H1 (cell line): Measurements from ENCODE around the gene TMTC2. TPM values are rescaled to one million over a fixed set of nuclear protein-coding genes. Genes with fewer than 3 reads are reported as not detected.
A peak's percentile ranks its signal among the peaks of the same experiment; 100 is the strongest.

Source experiments
- CTCF ChIA-PET: fragments of 300-600 bp; sonication (Branson Sonifier 250); formaldehyde crosslinking; loops from one replicate; lab custom pipeline; 2021; ENCODE audit not compliant: partially characterized antibody; lab: Charles Lee
- POLR2A ChIA-PET: fragments of 300-600 bp; sonication (Branson Sonifier 250); formaldehyde crosslinking; loops from one replicate; lab custom pipeline; 2021; ENCODE audit warnings: inconsistent platforms; ENCODE audit not compliant: partially characterized antibody; lab: Charles Lee
- DNase-seq, 2 experiments: peaks; one replicate each; pipeline versions ENCODE4 v3.0.0 to v3.0.0-alpha.2; 2010 to 2022; ENCODE audit warnings: low spot score in 2 of 2, low read depth in 1 of 2, mixed read lengths in 1 of 2
- FAIRE-seq: peaks from 2 replicates; lab custom pipeline; 2011; peaks lifted over from hg19 to GRCh38; lab: Jason Lieb, UNC
- H2AFZ ChIP-seq: 2 replicates; pipeline ENCODE4 v1.8.1; 2012; ENCODE audit warnings: low read length, inconsistent platforms
- H2AK5ac ChIP-seq: 2 replicates; pipeline ENCODE4 v1.6.1; 2013; ENCODE audit warnings: low read depth, low read length
- H2BK120ac ChIP-seq: replicated peaks from 2 replicates; pipeline ENCODE3; 2013; ENCODE audit warnings: low read depth, low read length, inconsistent platforms
- H2BK12ac ChIP-seq: 2 replicates; pipeline ENCODE4 v1.6.1; 2013; ENCODE audit warnings: low read depth, low read length
- H2BK15ac ChIP-seq: 2 replicates; pipeline ENCODE4 v1.6.1; 2013; ENCODE audit warnings: low read length
- H2BK20ac ChIP-seq: 2 replicates; pipeline ENCODE4 v1.6.1; 2013; ENCODE audit warnings: low read length
- H2BK5ac ChIP-seq: 2 replicates; pipeline ENCODE4 v1.6.1; 2013; ENCODE audit warnings: low read depth, low read length
- H3K14ac ChIP-seq: 2 replicates; pipeline ENCODE4 v1.6.1; 2013; ENCODE audit warnings: inconsistent platforms; ENCODE audit not compliant: insufficient read length
- H3K18ac ChIP-seq: 2 replicates; pipeline ENCODE4 v1.6.1; 2013; ENCODE audit warnings: low read length; ENCODE audit errors: extremely low read depth
- H3K23ac ChIP-seq: 2 replicates; pipeline ENCODE4 v1.6.1; 2013; ENCODE audit warnings: inconsistent platforms; ENCODE audit not compliant: insufficient read length
- H3K23me2 ChIP-seq: 2 replicates; pipeline ENCODE4 v1.6.1; 2013; ENCODE audit warnings: low read depth, low read length
- H3K27ac ChIP-seq: 2 replicates; pipeline ENCODE4 v1.6.1; 2011; ENCODE audit warnings: low read depth, low read length, inconsistent platforms
- H3K27me3 ChIP-seq, 4 experiments: replicated peaks in 1 of 4; 1 replicate in 1 of 4; 2 replicates in 3 of 4; pipeline versions ENCODE4 v1.6.1 to v1.8.1; 2011 to 2013; ENCODE audit warnings: low read length in 3 of 4, mild to moderate bottlenecking in 3 of 4, inconsistent platforms in 2 of 4, mixed read lengths in 2 of 4, moderate library complexity in 1 of 4; ENCODE audit not compliant: control insufficient read depth in 3 of 4, insufficient read depth in 3 of 4; ENCODE audit errors: extremely low read depth in 1 of 4
- H3K36me3 ChIP-seq, 4 experiments: 2 replicates each; pipeline versions ENCODE4 v1.6.1 to v1.8.1; 2011 to 2013; ENCODE audit warnings: mild to moderate bottlenecking in 4 of 4, low read length in 3 of 4, moderate library complexity in 2 of 4, control low read depth in 1 of 4, inconsistent platforms in 1 of 4; ENCODE audit not compliant: insufficient read depth in 4 of 4, control insufficient read depth in 2 of 4
- H3K4ac ChIP-seq: replicated peaks from 2 replicates; pipeline ENCODE3; 2013; ENCODE audit warnings: low read length, low read depth, mixed read lengths, inconsistent platforms; ENCODE audit not compliant: insufficient read length
- H3K4me1 ChIP-seq, 4 experiments: replicated peaks in 1 of 4; 1 replicate in 1 of 4; 2 replicates in 3 of 4; pipeline versions ENCODE4 v1.6.1 to v1.8.1; 2011 to 2013; ENCODE audit warnings: low read length in 3 of 4, inconsistent platforms in 2 of 4, mixed read lengths in 1 of 4; ENCODE audit not compliant: insufficient read depth in 4 of 4, control insufficient read depth in 3 of 4
- H3K4me2 ChIP-seq, 2 experiments: 2 replicates each; pipeline versions ENCODE4 v1.6.1 to v1.8.1; 2011 to 2013; ENCODE audit warnings: low read depth in 2 of 2, low read length in 2 of 2, control low read depth in 1 of 2, inconsistent platforms in 1 of 2, mild to moderate bottlenecking in 1 of 2; ENCODE audit not compliant: insufficient read depth in 1 of 2
- H3K4me3 ChIP-seq, 4 experiments: fragments of 200-600, 300-600 bp in 1 of 4; sonication (generic), shearing (Covaris generic), sonication (Bioruptor Twin) in 1 of 4; 2 replicates each; pipeline versions ENCODE4 v1.5.1 to v1.8.1; 2011 to 2016; ENCODE audit warnings: low read length in 4 of 4, low read depth in 3 of 4, control low read depth in 2 of 4, inconsistent platforms in 2 of 4, mild to moderate bottlenecking in 2 of 4, mixed read lengths in 1 of 4, moderate library complexity in 1 of 4; ENCODE audit not compliant: insufficient read depth in 2 of 4; ENCODE audit errors: extremely low read depth in 1 of 4
- H3K56ac ChIP-seq: replicated peaks from 2 replicates; pipeline ENCODE3; 2013; ENCODE audit warnings: low read depth, mild to moderate bottlenecking, mixed read lengths, low read length, inconsistent platforms; ENCODE audit not compliant: insufficient read length
- H3K79me1 ChIP-seq: 2 replicates; pipeline ENCODE4 v1.6.1; 2013; ENCODE audit warnings: low read depth, low read length, control low read depth
- H3K79me2 ChIP-seq, 2 experiments: 2 replicates each; pipeline versions ENCODE4 v1.6.1 to v1.8.1; 2012 to 2013; ENCODE audit warnings: low read length in 2 of 2, mild to moderate bottlenecking in 2 of 2, inconsistent platforms in 1 of 2; ENCODE audit not compliant: insufficient read depth in 2 of 2, control insufficient read depth in 1 of 2
- H3K9ac ChIP-seq, 4 experiments: replicated peaks in 1 of 4; 1 replicate in 1 of 4; 2 replicates in 3 of 4; pipeline versions ENCODE4 v1.6.1 to v1.8.1; 2011 to 2013; ENCODE audit warnings: low read depth in 3 of 4, low read length in 3 of 4, control low read depth in 2 of 4, mild to moderate bottlenecking in 2 of 4, moderate library complexity in 2 of 4, inconsistent platforms in 1 of 4; ENCODE audit errors: extremely low read depth in 1 of 4
- H3K9me3 ChIP-seq, 2 experiments: 2 replicates each; pipeline versions ENCODE4 v1.6.1 to v1.8.1; 2012 to 2013; ENCODE audit warnings: mild to moderate bottlenecking in 2 of 2, moderate library complexity in 2 of 2, control low read depth in 1 of 2, inconsistent platforms in 1 of 2, low read depth in 1 of 2, low read length in 1 of 2, mixed read lengths in 1 of 2; ENCODE audit not compliant: insufficient read depth in 2 of 2
- H4K20me1 ChIP-seq, 2 experiments: replicated peaks in 1 of 2; 2 replicates each; pipeline versions ENCODE3 to v1.8.1; 2011 to 2013; ENCODE audit warnings: inconsistent platforms in 2 of 2, low read length in 2 of 2, mild to moderate bottlenecking in 1 of 2; ENCODE audit not compliant: insufficient read depth in 2 of 2, control insufficient read depth in 1 of 2
- H4K5ac ChIP-seq: 2 replicates; pipeline ENCODE4 v1.6.1; 2013; ENCODE audit warnings: low read length, low read depth, mixed read lengths, inconsistent platforms; ENCODE audit not compliant: insufficient read length
- H4K8ac ChIP-seq: 2 replicates; pipeline ENCODE4 v1.8.0; 2013; ENCODE audit warnings: mild to moderate bottlenecking, moderate library complexity, low read length, inconsistent platforms; ENCODE audit not compliant: insufficient read depth; ENCODE audit errors: extremely low read depth
- H4K91ac ChIP-seq: replicated peaks from 2 replicates; pipeline ENCODE3; 2013; ENCODE audit warnings: low read length, mixed read lengths, inconsistent platforms; ENCODE audit not compliant: insufficient read length
- BRCA1 ChIP-seq: IDR thresholded peaks from 2 replicates; pipeline ENCODE4 v1.6.1; 2012; ENCODE audit warnings: low read depth, low read length, improper control_type of control experiment
- MAFK ChIP-seq: IDR thresholded peaks from 2 replicates; pipeline ENCODE4 v1.6.1; 2012; ENCODE audit warnings: low read depth, mild to moderate bottlenecking, improper control_type of control experiment, low read length
- RAD21 ChIP-seq, 2 experiments: IDR thresholded peaks in 1 of 2; conservative IDR thresholded peaks in 1 of 2; 2 replicates each; pipeline ENCODE4 v1.6.1; 2011; ENCODE audit warnings: low read depth in 2 of 2, low read length in 2 of 2, improper control_type of control experiment in 1 of 2, inconsistent platforms in 1 of 2, mild to moderate bottlenecking in 1 of 2, moderate library complexity in 1 of 2
- TEAD4 ChIP-seq: IDR thresholded peaks from 2 replicates; pipeline ENCODE4 v1.6.1; 2012; ENCODE audit warnings: low read depth, low read length, inconsistent platforms, mixed read lengths
- WGBS, 2 experiments: shearing (Covaris generic) in 1 of 2; methylation state at CpG; one replicate each; pipeline versions ENCODE4 v1.1.6 to v1.1.7; 2013 to 2015; ENCODE audit warnings: low lambda C conversion rate in 2 of 2, mixed read lengths in 2 of 2, inconsistent platforms in 1 of 2, low coverage in 1 of 2, missing lambda C conversion rate in 1 of 2; ENCODE audit not compliant: insufficient replicate concordance in 2 of 2, insufficient coverage in 1 of 2, insufficient read length in 1 of 2; ENCODE audit errors: extremely low coverage in 1 of 2, missing lambda C conversion rate in 1 of 2; 5-methylcytosine and 5-hydroxymethylcytosine counted together
- polyA plus RNA-seq, 7 experiments: library from polyadenylated mRNA; depleted of rRNA in 3 of 7; stranded (reverse) in 5 of 7; unstranded in 2 of 7; fragments of >200 nt in 5 of 7; fragments of 200-250 nt in 2 of 7; gene quantifications; 1 replicate in 5 of 7; 2 replicates in 1 of 7; 4 replicates in 1 of 7; pipeline versions ENCODE4 v1.2.1 to v1.2.3, GENCODE V29; 2011 to 2013; ENCODE audit warnings: missing spikeins in 2 of 7, mixed read lengths in 2 of 7
- total RNA-seq: library from RNA; stranded (reverse); fragmentation: NEBNext Ultra II Directional; extraction: Animal tissue kit (Norgen Biotek cat#: 25700); gene quantifications from 2 replicates; pipeline ENCODE4 v1.2.1, GENCODE V29; 2021
- TF ChIP-seq, protein P1 (sequence below), 3 experiments: IDR thresholded peaks; 1 replicate in 2 of 3; 2 replicates in 1 of 3; pipeline versions ENCODE4 v1.5.1 to v1.6.1; 2011; ENCODE audit warnings: low read length in 3 of 3, mild to moderate bottlenecking in 3 of 3, inconsistent platforms in 2 of 3, low read depth in 1 of 3, moderate library complexity in 1 of 3; ENCODE audit not compliant: insufficient read depth in 1 of 3; ENCODE audit errors: control extremely low read depth in 1 of 3

Gene TMTC2
- total and polyA plus RNA-seq, 2 of the 8 experiments (the other 6 are each of a cell fraction or from before 2014, with no cell fraction given) = 2.3 to 3.9 TPM

DNA sequence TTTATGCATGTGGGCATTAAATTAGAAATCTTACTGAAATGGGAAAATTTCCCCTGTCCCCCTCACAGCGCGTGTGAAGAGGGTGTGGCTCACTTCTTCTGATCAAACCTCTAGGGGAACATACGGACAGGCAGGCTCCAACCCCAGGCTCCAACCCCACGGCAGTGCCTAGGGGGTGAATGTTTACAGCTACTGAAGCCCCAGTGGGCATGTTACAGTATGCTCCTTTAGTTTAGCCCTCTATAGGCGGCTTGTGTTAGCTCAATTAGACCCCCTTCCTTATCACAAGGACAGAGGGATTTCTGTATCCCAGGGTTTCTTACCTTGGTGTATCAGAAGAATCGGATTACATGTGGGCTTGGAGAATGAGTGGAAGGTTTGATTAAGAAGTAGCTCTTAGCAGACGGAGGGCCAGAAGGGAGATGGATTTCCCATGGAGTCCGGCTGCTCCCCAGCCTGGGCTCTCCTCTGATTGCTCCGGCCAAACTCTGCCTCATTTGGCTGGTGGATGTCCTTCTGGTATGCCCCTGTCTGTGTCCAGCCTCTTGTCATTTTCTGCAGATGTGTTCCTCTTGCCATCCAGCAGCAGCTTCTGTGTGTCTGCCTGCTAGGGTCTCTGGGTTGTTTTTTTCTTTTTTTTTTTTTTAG lies 223.7 kb downstream of the TMTC2 start:
- no peak for FAIRE-seq

More for the DNA sequence above, 223.7 kb downstream of the TMTC2 start:
- no peaks in the 10 kb centered on the region for H3K79me2 ChIP-seq
- H3K79me1 ChIP-seq = no peaks in the 10 kb centered on the region
- H2BK20ac ChIP-seq = no peak overlapping the region
- H3K4me1 ChIP-seq = peaks cover 0 to 7% (median 1%) of the 10 kb centered on the region in 4 experiments; a peak in 2 of 7 replicates
- H3K23me2 ChIP-seq = no peaks in the 10 kb centered on the region
- H2BK5ac ChIP-seq = no peak overlapping the region
- no peak overlapping the region for H3K23ac ChIP-seq
- H2AK5ac ChIP-seq = no peak overlapping the region
- no peak overlapping the region for H2BK15ac ChIP-seq
- no peak overlapping the region for H4K91ac ChIP-seq
- H2BK120ac ChIP-seq = no peak overlapping the region
- no peak overlapping the region for H4K8ac ChIP-seq
- no peak overlapping the region for H3K4me3 ChIP-seq
- H3K9me3 ChIP-seq = no peaks in the 10 kb centered on the region
- no peak overlapping the region for H3K27ac ChIP-seq
- no peak overlapping the region for H3K56ac ChIP-seq
- no peaks in the 10 kb centered on the region for H3K27me3 ChIP-seq
- peak in 1 of 2 experiments; percentile 49 for DNase-seq
- CTCF ChIA-PET = interaction anchor here (0.8 to 2.5 kb wide), 10 partner anchors 12 to 913 kb away, joined by 3 to 7 read pairs (median 4); partner anchors contain the start of gene TMTC2
- H3K18ac ChIP-seq = no peak overlapping the region
- POLR2A ChIA-PET = interaction anchor here (1.4 kb wide), 1 partner anchor 167 kb away, joined by 3 read pairs; no protein-coding TSS in a partner anchor
- no peaks in the 10 kb centered on the region for H3K36me3 ChIP-seq
- no peak overlapping the region for H3K9ac ChIP-seq
- no peaks in the 10 kb centered on the region for H4K20me1 ChIP-seq
- H3K4ac ChIP-seq = no peak overlapping the region
- WGBS, 2 experiments = 71% methylated on average over 9 of the region's 9 CpGs; no CpG with 5 or more reads in 1 of the 2 experiments
- H3K4me2 ChIP-seq = no peak overlapping the region; a peak in 1 of 4 replicates
- H2BK12ac ChIP-seq = no peak overlapping the region
- no peak overlapping the region for H2AFZ ChIP-seq
- H4K5ac ChIP-seq = no peak overlapping the region
- no peak overlapping the region for H3K14ac ChIP-seq
- TF ChIP-seq, protein P1, sequence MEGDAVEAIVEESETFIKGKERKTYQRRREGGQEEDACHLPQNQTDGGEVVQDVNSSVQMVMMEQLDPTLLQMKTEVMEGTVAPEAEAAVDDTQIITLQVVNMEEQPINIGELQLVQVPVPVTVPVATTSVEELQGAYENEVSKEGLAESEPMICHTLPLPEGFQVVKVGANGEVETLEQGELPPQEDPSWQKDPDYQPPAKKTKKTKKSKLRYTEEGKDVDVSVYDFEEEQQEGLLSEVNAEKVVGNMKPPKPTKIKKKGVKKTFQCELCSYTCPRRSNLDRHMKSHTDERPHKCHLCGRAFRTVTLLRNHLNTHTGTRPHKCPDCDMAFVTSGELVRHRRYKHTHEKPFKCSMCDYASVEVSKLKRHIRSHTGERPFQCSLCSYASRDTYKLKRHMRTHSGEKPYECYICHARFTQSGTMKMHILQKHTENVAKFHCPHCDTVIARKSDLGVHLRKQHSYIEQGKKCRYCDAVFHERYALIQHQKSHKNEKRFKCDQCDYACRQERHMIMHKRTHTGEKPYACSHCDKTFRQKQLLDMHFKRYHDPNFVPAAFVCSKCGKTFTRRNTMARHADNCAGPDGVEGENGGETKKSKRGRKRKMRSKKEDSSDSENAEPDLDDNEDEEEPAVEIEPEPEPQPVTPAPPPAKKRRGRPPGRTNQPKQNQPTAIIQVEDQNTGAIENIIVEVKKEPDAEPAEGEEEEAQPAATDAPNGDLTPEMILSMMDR (IDR thresholded peaks at IDR 0.05; ENCODE audit: control extremely low read depth in 1 of 3, insufficient read depth in 1 of 3, low read depth in 1 of 3, low read length in 3 of 3) = peak in 2 of 3 experiments; percentile 34 to 37; a peak in 2 of 4 replicates
- no peak for TF ChIP-seq MAFK
- peak in 1 of 2 experiments; percentile 30; a peak in 2 of 4 replicates for TF ChIP-seq RAD21 (IDR thresholded peaks at IDR 0.05 in 1 of 2, conservative IDR thresholded peaks at IDR 0.05 in 1 of 2; ENCODE audit: low read depth in 2 of 2, low read length in 2 of 2)
- TF ChIP-seq BRCA1 = no peak
- no peak for TF ChIP-seq TEAD4
